Endothelial cell (in vitro differentiated cells): ENCODE data around the gene UBXN10. TPM values are rescaled to one million over a fixed set of nuclear protein-coding genes. Genes with fewer than 3 reads are reported as not detected.

Experiments used
- DNase-seq: peaks from one replicate; pipeline ENCODE4 v3.0.0; 2021; ENCODE audit warnings: low spot score
- H3K27ac Mint-ChIP-seq: one replicate; pipeline ENCODE4 v1.8.0; 2021; ENCODE audit warnings: mixed read lengths, inconsistent platforms; ENCODE audit not compliant: unreplicated experiment
- H3K27me3 Mint-ChIP-seq: one replicate; pipeline ENCODE4 v1.8.0; 2021; ENCODE audit warnings: mild to moderate bottlenecking, moderate library complexity, mixed read lengths, inconsistent platforms; ENCODE audit not compliant: unreplicated experiment
- H3K36me3 Mint-ChIP-seq: one replicate; pipeline ENCODE4 v1.8.0; 2021; ENCODE audit warnings: mild to moderate bottlenecking, low read depth, mixed read lengths, inconsistent platforms; ENCODE audit not compliant: unreplicated experiment
- H3K4me1 Mint-ChIP-seq: one replicate; pipeline ENCODE4 v1.8.0; 2021; ENCODE audit warnings: mild to moderate bottlenecking, mixed read lengths, inconsistent platforms; ENCODE audit not compliant: unreplicated experiment
- H3K4me3 Mint-ChIP-seq: one replicate; pipeline ENCODE4 v1.8.0; 2021; ENCODE audit warnings: mild to moderate bottlenecking, mixed read lengths, inconsistent platforms; ENCODE audit not compliant: unreplicated experiment
- H3K9me3 Mint-ChIP-seq: one replicate; pipeline ENCODE4 v1.8.0; 2021; ENCODE audit warnings: mixed read lengths, inconsistent platforms; ENCODE audit not compliant: unreplicated experiment
- CTCF ChIP-seq: fragments of 200-600 bp; sonication (generic); IDR thresholded peaks from one replicate; pipeline ENCODE4 v1.5.0; 2021; ENCODE audit warnings: antibody characterized with exemption; ENCODE audit not compliant: unreplicated experiment
- long read RNA-seq: library from polyadenylated mRNA; unstranded; transcript quantifications from one replicate; pipeline ENCODE4 v2.0.0, GENCODE V29; 2020; ENCODE audit not compliant: unreplicated experiment
- total RNA-seq: library from RNA; stranded (reverse); fragmentation: NEBNext Ultra II Directional; extraction: Animal tissue kit (Norgen Biotek cat#: 25700); gene quantifications from one replicate; pipeline ENCODE4 v1.2.1, GENCODE V29; 2021; ENCODE audit not compliant: unreplicated experiment

Gene UBXN10
- 0.13 TPM for total RNA-seq
- long read RNA-seq: 0 reads

GRCh38 chr1:20185834-20186782 is at the start of gene UBXN10, which contains the start of gene PLA2G2C:
UBXN10 (plus strand) TSS chr1:20186096; CDS start chr1:20190562, 4,466 bp downstream.
PLA2G2C (minus strand) TSS chr1:20186518; CDS start chr1:20177363, 9,155 bp downstream.
- peak; percentile 52 for DNase-seq
- Mint-ChIP-seq H3K4me1 (peaks cover 25% of the 10 kb centered on the region), H3K36me3 (no peaks in the 10 kb centered on the region), H3K9me3 (no peaks in the 10 kb centered on the region), H3K27me3 (peaks cover 12% of the 10 kb centered on the region), H3K4me3 (peak within 1 kb of the TSS; percentile 56), H3K27ac (peak within 1 kb of the TSS; percentile 71)
- no peak for TF ChIP-seq CTCF

GRCh38 chr1:20136249-20136648 is 49.6 kb upstream of the UBXN10 start:
- TF ChIP-seq CTCF: no peak
- Mint-ChIP-seq H3K27ac (no peak overlapping the region), H3K36me3 (peaks cover 5% of the 10 kb centered on the region), H3K4me1 (no peaks in the 10 kb centered on the region), H3K4me3 (no peak overlapping the region), H3K9me3 (no peaks in the 10 kb centered on the region), H3K27me3 (peaks cover 2% of the 10 kb centered on the region)
- DNase-seq: no peak

- no peak overlapping the region for H3K27ac Mint-ChIP-seq
- no peak overlapping the region for H3K4me3 Mint-ChIP-seq
- peaks cover 2% of the 10 kb centered on the region for H3K27me3 Mint-ChIP-seq
- no peak for TF ChIP-seq CTCF
- peaks cover 3% of the 10 kb centered on the region for H3K36me3 Mint-ChIP-seq
- H3K4me1 Mint-ChIP-seq: no peaks in the 10 kb centered on the region
- no peak for DNase-seq
- H3K9me3 Mint-ChIP-seq: no peaks in the 10 kb centered on the region
These were observed 48.8 kb upstream of the UBXN10 start for GRCh38 chr1:20137055-20137454.

- peaks cover 3% of the 10 kb centered on the region for H3K27me3 Mint-ChIP-seq
- DNase-seq: no peak
- H3K27ac Mint-ChIP-seq: no peak overlapping the region
- H3K36me3 Mint-ChIP-seq: no peaks in the 10 kb centered on the region
- no peaks in the 10 kb centered on the region for H3K4me1 Mint-ChIP-seq
- no peak overlapping the region for H3K4me3 Mint-ChIP-seq
- TF ChIP-seq CTCF: no peak
- no peaks in the 10 kb centered on the region for H3K9me3 Mint-ChIP-seq
These were observed 48.3 kb upstream of the UBXN10 start for GRCh38 chr1:20137604-20138003.

- no peak for DNase-seq
- Mint-ChIP-seq H3K36me3 (no peaks in the 10 kb centered on the region), H3K27ac (no peak overlapping the region), H3K27me3 (peaks cover 5% of the 10 kb centered on the region), H3K4me1 (no peaks in the 10 kb centered on the region), H3K9me3 (no peaks in the 10 kb centered on the region), H3K4me3 (no peak overlapping the region)
- TF ChIP-seq CTCF: no peak
These were observed 47.5 kb upstream of the UBXN10 start for GRCh38 chr1:20138346-20138745.
